DND-41 (cell line): ENCODE data around the gene RNASE8.

Source experiments
- ATAC-seq: fragments of 200-7000 bp; cut with Tn5 transposase; 3 replicates; pipeline ENCODE4 v1.9.1; 2021; ENCODE audit warnings: low read depth; ENCODE audit not compliant: insufficient read depth
- DNase-seq: peaks from one replicate; pipeline ENCODE4 v3.0.0-alpha.2; 2020
- H2AFZ ChIP-seq: 2 replicates; pipeline ENCODE4 v1.6.0; 2012; ENCODE audit warnings: low read depth, low read length
- H3K27ac ChIP-seq: 2 replicates; pipeline ENCODE4 v1.5.1; 2012; ENCODE audit warnings: low read length, inconsistent platforms
- H3K27me3 ChIP-seq: fragments of 200-600 bp; sonication (generic); 2 replicates; pipeline ENCODE4 v1.6.0; 2012; ENCODE audit warnings: low read length, mild to moderate bottlenecking, inconsistent platforms; ENCODE audit not compliant: insufficient read depth, poor library complexity
- H3K36me3 ChIP-seq: 2 replicates; pipeline ENCODE4 v1.5.1; 2012; ENCODE audit warnings: low read length, inconsistent platforms; ENCODE audit not compliant: insufficient read depth
- H3K4me1 ChIP-seq: 2 replicates; pipeline ENCODE4 v1.5.1; 2012; ENCODE audit warnings: mild to moderate bottlenecking, low read length; ENCODE audit not compliant: insufficient read depth
- H3K4me2 ChIP-seq: 2 replicates; pipeline ENCODE4 v1.6.0; 2012; ENCODE audit warnings: mild to moderate bottlenecking, moderate library complexity, low read length, inconsistent platforms; ENCODE audit not compliant: insufficient read depth
- H3K4me3 ChIP-seq, 2 experiments: fragments of 200-600 bp in 1 of 2; shearing (Covaris generic) in 1 of 2; 2 replicates each; pipeline ENCODE4 v1.5.1; 2012 to 2016; ENCODE audit warnings: inconsistent platforms in 2 of 2, low read length in 2 of 2, mild to moderate bottlenecking in 2 of 2, low read depth in 1 of 2, moderate library complexity in 1 of 2
- H3K79me2 ChIP-seq: 2 replicates; pipeline ENCODE4 v1.6.0; 2012; ENCODE audit warnings: low read length, inconsistent platforms; ENCODE audit not compliant: insufficient read depth
- H3K9ac ChIP-seq: 2 replicates; pipeline ENCODE4 v1.6.0; 2012; ENCODE audit warnings: low read depth, mild to moderate bottlenecking, inconsistent platforms, low read length, moderate library complexity
- H3K9me3 ChIP-seq: 2 replicates; pipeline ENCODE4 v1.5.1; 2012; ENCODE audit warnings: low read length, moderate library complexity, mild to moderate bottlenecking, inconsistent platforms; ENCODE audit not compliant: insufficient read depth, severe bottlenecking
- H4K20me1 ChIP-seq: 2 replicates; pipeline ENCODE4 v1.6.0; 2012; ENCODE audit warnings: low read length; ENCODE audit not compliant: insufficient read depth
- EZH2 ChIP-seq: IDR thresholded peaks from 3 replicates; pipeline ENCODE4 v1.6.1; 2012; ENCODE audit warnings: borderline replicate concordance, low read depth, mild to moderate bottlenecking, moderate library complexity, low read length, inconsistent platforms; ENCODE audit not compliant: severe bottlenecking
- TF ChIP-seq, protein P1 (sequence below): IDR thresholded peaks from 2 replicates; pipeline ENCODE4 v1.5.1; 2012; ENCODE audit warnings: borderline replicate concordance, low read length, moderate library complexity, mild to moderate bottlenecking; ENCODE audit not compliant: poor library complexity, severe bottlenecking; ENCODE audit errors: extremely low read depth

Gene RNASE8

DNA sequence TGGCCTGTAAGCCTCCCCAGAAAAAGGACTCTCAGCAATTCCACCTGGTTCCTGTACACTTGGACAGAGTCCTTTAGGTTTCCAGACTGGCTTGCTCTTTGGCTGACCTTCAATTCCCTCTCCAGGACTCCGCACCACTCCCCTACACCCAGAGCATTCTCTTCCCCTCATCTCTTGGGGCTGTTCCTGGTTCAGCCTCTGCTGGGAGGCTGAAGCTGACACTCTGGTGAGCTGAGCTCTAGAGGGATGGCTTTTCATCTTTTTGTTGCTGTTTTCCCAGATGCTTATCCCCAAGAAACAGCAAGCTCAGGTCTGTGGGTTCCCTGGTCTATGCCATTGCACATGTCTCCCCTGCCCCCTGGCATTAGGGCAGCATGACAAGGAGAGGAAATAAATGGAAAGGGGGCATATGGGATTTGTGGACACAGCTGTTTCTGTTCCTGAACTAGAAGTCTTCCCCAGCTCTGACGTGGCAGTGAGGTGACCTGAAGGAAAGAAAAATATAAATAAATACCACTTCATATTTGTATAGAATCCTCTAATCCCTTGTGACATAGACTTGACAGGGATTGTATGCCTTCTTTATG lies 14.1 kb upstream of the RNASE8 start:
- no peak overlapping the region for H2AFZ ChIP-seq
- no peak for ATAC-seq
- H3K27ac ChIP-seq: no peak overlapping the region

DNA sequence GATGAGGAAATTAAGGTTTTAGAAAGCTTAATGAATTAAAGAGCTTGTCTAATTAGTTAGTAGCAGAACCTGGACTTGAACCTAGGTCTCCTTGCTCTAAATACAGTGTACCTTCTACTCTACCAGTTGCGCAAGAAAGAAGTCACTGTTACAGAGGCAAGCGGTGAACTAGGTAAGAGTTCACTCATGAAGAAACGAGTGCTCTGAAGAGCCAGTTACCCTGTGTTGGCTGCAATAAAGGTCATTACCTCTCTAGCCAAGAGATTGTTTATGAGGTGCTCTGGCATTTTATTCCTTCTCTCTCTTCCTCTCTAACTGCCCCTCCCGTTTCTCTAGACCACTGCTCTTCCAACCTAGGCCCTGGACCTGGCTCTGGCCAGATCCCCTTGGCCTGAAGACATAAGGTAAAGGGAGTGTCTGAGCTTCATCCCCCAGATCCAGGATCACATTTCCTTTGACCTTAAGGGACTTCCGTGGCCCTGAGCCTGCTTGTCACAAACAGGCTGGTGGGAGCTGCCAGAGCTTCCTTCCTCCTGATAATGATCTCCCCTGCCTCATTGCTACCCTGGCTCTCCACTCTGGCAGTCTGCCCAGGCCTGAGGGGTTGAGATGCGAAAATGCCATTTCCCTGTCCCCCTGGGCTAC lies 13.5 kb upstream of the RNASE8 start:
- no peaks in the 10 kb centered on the region for H3K36me3 ChIP-seq
- H3K79me2 ChIP-seq: no peaks in the 10 kb centered on the region
- H4K20me1 ChIP-seq: no peaks in the 10 kb centered on the region
- DNase-seq (peak; percentile 20), ATAC-seq (peak; percentile 62; the same call in 2 of the 3 replicates)
- no peak overlapping the region for H2AFZ ChIP-seq
- H3K4me3 ChIP-seq: no peak overlapping the region
- H3K9ac ChIP-seq: no peak overlapping the region
- no peak overlapping the region for H3K27ac ChIP-seq
- 0 out of 2 replicates have a peak, but pooled peaks cover 6% of the 10 kb centered on the region for H3K4me1 ChIP-seq
- H3K27me3 ChIP-seq: peaks cover 24% of the 10 kb centered on the region
- TF ChIP-seq, protein P1, sequence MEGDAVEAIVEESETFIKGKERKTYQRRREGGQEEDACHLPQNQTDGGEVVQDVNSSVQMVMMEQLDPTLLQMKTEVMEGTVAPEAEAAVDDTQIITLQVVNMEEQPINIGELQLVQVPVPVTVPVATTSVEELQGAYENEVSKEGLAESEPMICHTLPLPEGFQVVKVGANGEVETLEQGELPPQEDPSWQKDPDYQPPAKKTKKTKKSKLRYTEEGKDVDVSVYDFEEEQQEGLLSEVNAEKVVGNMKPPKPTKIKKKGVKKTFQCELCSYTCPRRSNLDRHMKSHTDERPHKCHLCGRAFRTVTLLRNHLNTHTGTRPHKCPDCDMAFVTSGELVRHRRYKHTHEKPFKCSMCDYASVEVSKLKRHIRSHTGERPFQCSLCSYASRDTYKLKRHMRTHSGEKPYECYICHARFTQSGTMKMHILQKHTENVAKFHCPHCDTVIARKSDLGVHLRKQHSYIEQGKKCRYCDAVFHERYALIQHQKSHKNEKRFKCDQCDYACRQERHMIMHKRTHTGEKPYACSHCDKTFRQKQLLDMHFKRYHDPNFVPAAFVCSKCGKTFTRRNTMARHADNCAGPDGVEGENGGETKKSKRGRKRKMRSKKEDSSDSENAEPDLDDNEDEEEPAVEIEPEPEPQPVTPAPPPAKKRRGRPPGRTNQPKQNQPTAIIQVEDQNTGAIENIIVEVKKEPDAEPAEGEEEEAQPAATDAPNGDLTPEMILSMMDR: no peak
- no peak for TF ChIP-seq EZH2
- H3K9me3 ChIP-seq: no peaks in the 10 kb centered on the region
- H3K4me2 ChIP-seq: no peak overlapping the region

More for the DNA sequence above, 14.1 kb upstream of the RNASE8 start:
- Histone ChIP-seq H3K79me2 (no peaks in the 10 kb centered on the region), H3K4me1 (0 out of 2 replicates have a peak, but pooled peaks cover 6% of the 10 kb centered on the region), H3K9ac (no peak overlapping the region), H3K4me2 (no peak overlapping the region), H3K4me3 (no peak overlapping the region), H3K27me3 (peaks cover 21% of the 10 kb centered on the region), H3K36me3 (no peaks in the 10 kb centered on the region), H3K9me3 (no peaks in the 10 kb centered on the region), H4K20me1 (no peaks in the 10 kb centered on the region)
- TF ChIP-seq, protein P1: no peak
- no peak for TF ChIP-seq EZH2
- no peak for DNase-seq

DNA sequence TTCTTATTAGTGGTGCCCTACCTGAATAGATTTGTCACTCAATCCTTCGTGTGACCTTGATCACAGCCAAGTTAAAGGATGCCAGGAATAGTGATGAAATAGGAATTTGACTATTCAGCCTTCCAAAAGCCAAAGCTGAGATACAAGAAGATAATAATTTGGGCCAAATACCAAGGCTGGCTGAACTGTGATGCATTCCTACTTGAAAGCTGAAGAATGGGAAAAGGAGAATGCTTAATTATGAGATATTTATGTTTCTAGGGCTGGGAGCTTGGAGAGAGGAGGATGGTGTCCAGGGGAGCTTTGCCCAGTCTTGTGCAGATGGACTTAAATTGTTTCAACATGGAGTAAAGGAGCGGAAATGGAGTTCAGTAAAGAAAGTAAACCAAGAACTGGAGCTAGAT lies 10.2 kb upstream of the RNASE8 start:
- peaks cover 39% of the 10 kb centered on the region for H3K27me3 ChIP-seq
- H3K36me3 ChIP-seq: no peaks in the 10 kb centered on the region
- no peaks in the 10 kb centered on the region for H4K20me1 ChIP-seq
- no peak overlapping the region for H3K9ac ChIP-seq
- H3K4me3 ChIP-seq: no peak overlapping the region
- TF ChIP-seq, protein P1: no peak
- TF ChIP-seq EZH2: no peak
- no peak overlapping the region for H2AFZ ChIP-seq
- H3K4me2 ChIP-seq: no peak overlapping the region
- H3K27ac ChIP-seq: no peak overlapping the region
- no peaks in the 10 kb centered on the region for H3K79me2 ChIP-seq
- no peaks in the 10 kb centered on the region for H3K9me3 ChIP-seq
- ATAC-seq (no peak), DNase-seq (no peak)
- 0 out of 2 replicates have a peak, but pooled peaks cover 6% of the 10 kb centered on the region for H3K4me1 ChIP-seq
